Loucy (cell line): ENCODE measurements around the gene MBNL1.

Experiments used
- H2AFZ ChIP-seq: fragments of 200-600 bp; sonication (generic); 2 replicates; pipeline ENCODE4 v1.6.0; 2016; ENCODE audit warnings: antibody characterized with exemption, mild to moderate bottlenecking, low read length, moderate library complexity
- H3F3A ChIP-seq: fragments of 200-600 bp; 2 replicates; pipeline ENCODE4 v1.6.0; 2016; ENCODE audit warnings: antibody characterized with exemption, low read depth, mild to moderate bottlenecking
- H3K27me3 ChIP-seq: fragments of 200-600 bp; sonication (generic); 2 replicates; pipeline ENCODE4 v1.6.1; 2014; ENCODE audit warnings: low read length, mild to moderate bottlenecking; ENCODE audit not compliant: insufficient read depth, poor library complexity, severe bottlenecking
- H3K36me3 ChIP-seq: fragments of 200-600 bp; sonication (generic); 2 replicates; pipeline ENCODE4 v1.6.1; 2016; ENCODE audit warnings: low read length; ENCODE audit not compliant: insufficient read depth
- H3K4me1 ChIP-seq: fragments of 200-600 bp; sonication (generic); 2 replicates; pipeline ENCODE4 v1.5.1; 2014; ENCODE audit warnings: low read length, mild to moderate bottlenecking; ENCODE audit not compliant: insufficient read depth, poor library complexity, severe bottlenecking
- H3K4me2 ChIP-seq: fragments of 200-600 bp; sonication (generic); 2 replicates; pipeline ENCODE4 v1.6.0; 2014; ENCODE audit warnings: antibody characterized with exemption, low read length, low read depth, mild to moderate bottlenecking; ENCODE audit not compliant: poor library complexity, severe bottlenecking
- H3K4me3 ChIP-seq: fragments of 200-600 bp; sonication (generic); 2 replicates; pipeline ENCODE4 v1.5.1; 2014; ENCODE audit warnings: low read length, mild to moderate bottlenecking, mixed read lengths; ENCODE audit not compliant: poor library complexity, severe bottlenecking
- H3K79me2 ChIP-seq: fragments of 200-600 bp; sonication (generic); 2 replicates; pipeline ENCODE4 v1.6.1; 2014; ENCODE audit warnings: low read length; ENCODE audit not compliant: insufficient read depth
- H3K9ac ChIP-seq: fragments of 200-600 bp; sonication (generic); 2 replicates; pipeline ENCODE4 v1.6.0; 2014; ENCODE audit warnings: mild to moderate bottlenecking, low read depth, low read length, moderate library complexity; ENCODE audit not compliant: poor library complexity, severe bottlenecking
- H3K9me2 ChIP-seq: fragments of 200-600 bp; sonication (generic); replicated peaks from 2 replicates; pipeline ENCODE4 v1.6.1; 2016; ENCODE audit warnings: low read depth, low read length, mixed read lengths
- H3K9me3 ChIP-seq: fragments of 200-600 bp; sonication (generic); 2 replicates; pipeline ENCODE4 v1.6.1; 2014; ENCODE audit warnings: mild to moderate bottlenecking, antibody characterized with exemption, low read length, low read depth; ENCODE audit not compliant: insufficient read depth
- H4K20me1 ChIP-seq: fragments of 200-600 bp; sonication (generic); 2 replicates; pipeline ENCODE4 v1.6.0; 2014; ENCODE audit warnings: antibody characterized with exemption, low read length, mild to moderate bottlenecking; ENCODE audit not compliant: insufficient read depth, poor library complexity, severe bottlenecking
- EZH2phosphoT487 ChIP-seq: fragments of 200-600 bp; IDR thresholded peaks from 2 replicates; pipeline ENCODE4 v1.6.1; 2018; ENCODE audit warnings: antibody characterized with exemption, mild to moderate bottlenecking, moderate library complexity, borderline replicate concordance
- TF ChIP-seq, protein P1 (sequence below): fragments of 200-600 bp; sonication (generic); conservative IDR thresholded peaks from 2 replicates; pipeline ENCODE4 v1.5.1; 2014; ENCODE audit warnings: mild to moderate bottlenecking, antibody characterized with exemption, low read length

MBNL1 gene

DNA sequence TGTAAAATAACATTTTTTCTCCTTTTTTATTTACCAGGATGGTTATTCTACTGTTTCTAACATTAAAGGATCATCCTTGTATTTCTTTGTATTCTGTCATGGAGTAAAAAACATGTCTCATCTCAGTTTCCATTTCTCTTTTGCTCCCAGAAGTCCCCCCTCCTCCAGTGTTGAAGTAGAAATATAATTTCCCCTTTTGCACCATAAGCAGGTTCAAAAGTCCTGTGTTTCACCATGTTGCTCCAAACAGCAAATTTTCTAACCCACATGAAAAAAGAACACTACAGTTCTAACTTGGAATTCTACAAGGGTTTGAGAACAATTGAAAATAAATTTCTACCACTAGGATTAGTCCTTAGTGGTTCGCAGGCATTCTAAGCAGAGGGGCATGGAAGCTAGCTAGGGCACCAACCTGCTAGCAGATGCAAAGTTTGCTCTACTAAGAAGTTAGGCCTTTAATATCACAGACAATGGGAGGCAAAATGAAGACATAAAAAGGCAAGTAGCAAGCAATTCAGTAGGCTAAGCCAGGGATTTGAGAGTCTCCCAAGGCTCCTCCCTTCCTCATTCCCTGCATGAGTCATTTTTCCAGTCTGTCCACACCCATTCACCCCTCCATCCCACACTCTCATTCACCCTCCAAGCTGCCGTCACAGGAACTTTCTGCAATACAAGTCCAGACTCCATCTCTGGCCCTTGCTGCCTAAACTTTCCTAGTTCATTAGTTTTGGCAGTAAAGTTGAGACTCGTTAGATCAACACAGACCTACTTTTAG is 2.3 kb upstream of the MBNL1 start:
- Histone ChIP-seq H4K20me1 (peaks cover 22% of the 10 kb centered on the region), H3K4me1 (peaks cover 60% of the 10 kb centered on the region), H3K9me2 (no peaks in the 10 kb centered on the region), H2AFZ (peak overlapping the region; percentile 30; the same call in 1 of the 2 replicates), H3K79me2 (peaks cover 72% of the 10 kb centered on the region), H3K9ac (peak overlapping the region; percentile 95), H3K4me3 (peak overlapping the region; percentile 15), H3K36me3 (no peaks in the 10 kb centered on the region), H3K27me3 (peaks cover 5% of the 10 kb centered on the region), H3K9me3 (no peaks in the 10 kb centered on the region), H3K4me2 (peak overlapping the region; percentile 95), H3F3A (peaks cover 15% of the 10 kb centered on the region)
- TF ChIP-seq, protein P1, sequence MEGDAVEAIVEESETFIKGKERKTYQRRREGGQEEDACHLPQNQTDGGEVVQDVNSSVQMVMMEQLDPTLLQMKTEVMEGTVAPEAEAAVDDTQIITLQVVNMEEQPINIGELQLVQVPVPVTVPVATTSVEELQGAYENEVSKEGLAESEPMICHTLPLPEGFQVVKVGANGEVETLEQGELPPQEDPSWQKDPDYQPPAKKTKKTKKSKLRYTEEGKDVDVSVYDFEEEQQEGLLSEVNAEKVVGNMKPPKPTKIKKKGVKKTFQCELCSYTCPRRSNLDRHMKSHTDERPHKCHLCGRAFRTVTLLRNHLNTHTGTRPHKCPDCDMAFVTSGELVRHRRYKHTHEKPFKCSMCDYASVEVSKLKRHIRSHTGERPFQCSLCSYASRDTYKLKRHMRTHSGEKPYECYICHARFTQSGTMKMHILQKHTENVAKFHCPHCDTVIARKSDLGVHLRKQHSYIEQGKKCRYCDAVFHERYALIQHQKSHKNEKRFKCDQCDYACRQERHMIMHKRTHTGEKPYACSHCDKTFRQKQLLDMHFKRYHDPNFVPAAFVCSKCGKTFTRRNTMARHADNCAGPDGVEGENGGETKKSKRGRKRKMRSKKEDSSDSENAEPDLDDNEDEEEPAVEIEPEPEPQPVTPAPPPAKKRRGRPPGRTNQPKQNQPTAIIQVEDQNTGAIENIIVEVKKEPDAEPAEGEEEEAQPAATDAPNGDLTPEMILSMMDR = no peak
- no peak for TF ChIP-seq EZH2phosphoT487

DNA sequence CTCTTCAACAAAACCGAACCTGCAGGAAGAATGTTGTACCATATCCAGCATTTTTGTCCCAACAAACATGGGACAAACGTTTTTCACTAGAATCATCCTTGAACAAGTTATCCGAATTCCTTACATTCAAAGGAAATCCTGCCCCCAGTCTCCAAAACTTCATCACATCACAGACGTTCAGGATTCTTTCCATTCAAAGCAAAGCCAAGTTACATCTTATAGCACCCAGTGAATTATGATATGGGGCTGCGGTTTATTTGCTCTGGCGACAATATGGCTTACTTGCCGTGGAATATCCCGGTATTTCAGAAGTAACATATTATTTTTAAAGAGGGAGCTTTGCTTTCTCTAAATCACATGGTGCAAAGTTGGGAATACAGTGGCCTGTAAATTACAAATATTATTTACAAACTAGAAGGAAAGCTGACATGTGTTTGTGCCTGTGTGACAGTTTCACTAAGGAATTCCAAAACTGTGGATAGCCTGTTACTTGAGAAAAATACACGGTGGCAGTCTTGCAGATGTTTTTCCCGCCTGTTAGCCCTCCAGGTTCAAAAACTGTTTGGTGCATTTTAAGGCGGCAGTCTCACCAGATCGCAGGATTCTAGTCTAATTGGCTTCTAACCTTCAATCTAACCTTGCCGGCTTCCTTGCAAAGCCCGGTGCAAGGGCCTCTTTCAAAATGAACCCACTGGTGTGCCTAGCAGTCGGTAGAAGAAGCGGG is 736 bp upstream of the MBNL1 start:
- Histone ChIP-seq H3F3A (peaks cover 15% of the 10 kb centered on the region), H3K4me2 (peak overlapping the region; percentile 95), H3K79me2 (peaks cover 80% of the 10 kb centered on the region), H2AFZ (peak overlapping the region; percentile 78), H3K9me3 (no peaks in the 10 kb centered on the region), H4K20me1 (peaks cover 38% of the 10 kb centered on the region), H3K27me3 (peaks cover 5% of the 10 kb centered on the region), H3K9ac (peak overlapping the region; percentile 95), H3K36me3 (no peaks in the 10 kb centered on the region), H3K4me1 (peaks cover 71% of the 10 kb centered on the region), H3K4me3 (peak overlapping the region; percentile 98), H3K9me2 (no peaks in the 10 kb centered on the region)
- TF ChIP-seq EZH2phosphoT487 = no peak
- TF ChIP-seq, protein P1 = no peak

GRCh38 chr3:152269056-152269830 is 514 bp downstream of the MBNL1 start:
- H3K27me3 ChIP-seq = peaks cover 5% of the 10 kb centered on the region
- H2AFZ ChIP-seq = peak overlapping the region; percentile 64
- H3K79me2 ChIP-seq = peaks cover 86% of the 10 kb centered on the region
- H3K4me1 ChIP-seq = peaks cover 73% of the 10 kb centered on the region
- H4K20me1 ChIP-seq = peaks cover 50% of the 10 kb centered on the region
- no peaks in the 10 kb centered on the region for H3K36me3 ChIP-seq
- TF ChIP-seq, protein P1 = no peak
- TF ChIP-seq EZH2phosphoT487 = no peak
- H3K9me2 ChIP-seq = no peaks in the 10 kb centered on the region
- peak overlapping the region; percentile 89 for H3K4me2 ChIP-seq
- no peaks in the 10 kb centered on the region for H3K9me3 ChIP-seq
- peak overlapping the region; percentile 95 for H3K9ac ChIP-seq
- H3K4me3 ChIP-seq = peak overlapping the region; percentile 98
- peaks cover 15% of the 10 kb centered on the region for H3F3A ChIP-seq
